Astrocyte (in vitro differentiated cells and primary cell): ENCODE data around the gene PLCL2. TPM values are rescaled to one million over a fixed set of nuclear protein-coding genes. Genes with fewer than 3 reads are reported as not detected.

Experiments used
- DNase-seq: peaks from one replicate; pipeline ENCODE4 v3.0.0-alpha.2; 2010; ENCODE audit warnings: low read depth
- FAIRE-seq: peaks from 2 replicates; lab custom pipeline; 2011; peaks lifted over from hg19 to GRCh38; lab: Jason Lieb, UNC
- H2AFZ ChIP-seq: 2 replicates; pipeline ENCODE4 v1.6.0; 2012; ENCODE audit warnings: low read depth, low read length, inconsistent platforms
- H3K27ac ChIP-seq: 2 replicates; pipeline ENCODE4 v1.5.1; 2011; ENCODE audit warnings: low read depth, low read length, inconsistent platforms
- H3K27me3 ChIP-seq: 2 replicates; pipeline ENCODE4 v1.6.0; 2011; ENCODE audit warnings: low read length, inconsistent platforms; ENCODE audit not compliant: insufficient read depth
- H3K36me3 ChIP-seq: 2 replicates; pipeline ENCODE4 v1.5.1; 2011; ENCODE audit warnings: low read length, inconsistent platforms; ENCODE audit not compliant: insufficient read depth
- H3K4me1 ChIP-seq: 2 replicates; pipeline ENCODE4 v1.5.1; 2011; ENCODE audit warnings: low read length, inconsistent platforms; ENCODE audit not compliant: insufficient read depth
- H3K4me2 ChIP-seq: 2 replicates; pipeline ENCODE4 v1.6.0; 2012; ENCODE audit warnings: low read length, inconsistent platforms
- H3K4me3 ChIP-seq: 2 replicates; pipeline ENCODE4 v1.5.1; 2011; ENCODE audit warnings: low read depth, mild to moderate bottlenecking, low read length, inconsistent platforms; ENCODE audit not compliant: insufficient read depth
- H3K79me2 ChIP-seq: 2 replicates; pipeline ENCODE4 v1.6.0; 2012; ENCODE audit warnings: mild to moderate bottlenecking, low read length, inconsistent platforms; ENCODE audit not compliant: insufficient read depth
- H3K9ac ChIP-seq: 2 replicates; pipeline ENCODE4 v1.6.0; 2012; ENCODE audit warnings: mild to moderate bottlenecking, low read length, inconsistent platforms
- H3K9me3 ChIP-seq: 2 replicates; pipeline ENCODE4 v1.5.1; 2012; ENCODE audit warnings: low read depth, mild to moderate bottlenecking, low read length, inconsistent platforms; ENCODE audit not compliant: insufficient read depth
- H4K20me1 ChIP-seq: 2 replicates; pipeline ENCODE4 v1.6.0; 2012; ENCODE audit warnings: low read length, inconsistent platforms; ENCODE audit not compliant: insufficient read depth
- H3K27ac Mint-ChIP-seq: one replicate; pipeline ENCODE4 v1.8.0; 2021; ENCODE audit warnings: mild to moderate bottlenecking, mixed read lengths; ENCODE audit not compliant: unreplicated experiment
- H3K27me3 Mint-ChIP-seq: one replicate; pipeline ENCODE4 v1.8.0; 2021; ENCODE audit warnings: low read depth, mixed read lengths; ENCODE audit not compliant: unreplicated experiment
- H3K36me3 Mint-ChIP-seq: one replicate; pipeline ENCODE4 v1.8.0; 2021; ENCODE audit warnings: low read depth, mixed read lengths; ENCODE audit not compliant: unreplicated experiment
- H3K4me1 Mint-ChIP-seq: one replicate; pipeline ENCODE4 v1.8.0; 2021; ENCODE audit warnings: low read depth, mixed read lengths; ENCODE audit not compliant: unreplicated experiment
- H3K4me3 Mint-ChIP-seq: one replicate; pipeline ENCODE4 v1.8.0; 2021; ENCODE audit warnings: mild to moderate bottlenecking, moderate library complexity, mixed read lengths; ENCODE audit not compliant: unreplicated experiment
- H3K9me3 Mint-ChIP-seq: one replicate; pipeline ENCODE4 v1.8.0; 2021; ENCODE audit warnings: mild to moderate bottlenecking, mixed read lengths; ENCODE audit not compliant: unreplicated experiment
- EZH2 ChIP-seq: IDR thresholded peaks from 2 replicates; pipeline ENCODE4 v1.6.1; 2012; ENCODE audit warnings: mild to moderate bottlenecking, low read length, inconsistent platforms; ENCODE audit not compliant: insufficient read depth
- total RNA-seq: library from RNA; stranded (reverse); gene quantifications from 2 replicates; pipeline ENCODE4 v1.2.1, GENCODE V29; 2021
- TF ChIP-seq, protein P1 (sequence below): IDR thresholded peaks from 2 replicates; pipeline ENCODE4 v1.5.1; 2011; ENCODE audit warnings: low read depth, mild to moderate bottlenecking, inconsistent platforms, low read length, moderate library complexity; ENCODE audit not compliant: insufficient read depth

The PLCL2 gene
- total RNA-seq, 1 donor from 2014 or later = 3.9 TPM

DNA sequence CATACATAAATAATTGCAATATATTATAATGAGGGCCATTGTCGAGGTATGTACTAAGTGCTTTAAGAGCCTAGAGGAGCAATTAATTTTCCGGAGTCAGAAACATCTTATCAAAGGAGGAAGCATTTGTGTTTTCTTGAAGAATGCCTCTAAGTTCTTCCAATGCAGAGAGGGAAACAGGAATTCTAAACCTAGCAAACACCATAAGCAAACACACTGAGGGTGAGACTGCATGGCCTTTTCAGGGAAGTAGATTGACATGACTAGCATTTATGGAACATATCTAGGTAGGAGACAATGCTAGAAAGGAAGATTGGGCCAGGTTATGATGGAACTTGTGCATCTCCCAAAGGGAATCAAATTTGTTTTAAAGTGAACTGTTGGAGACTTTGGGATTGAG lies 7.2 kb upstream of the PLCL2 start:
- no peaks in the 10 kb centered on the region for H4K20me1 ChIP-seq
- no peak overlapping the region for H3K4me2 ChIP-seq
- H2AFZ ChIP-seq = no peak overlapping the region
- FAIRE-seq (no peak), DNase-seq (no peak)
- H3K4me1 ChIP-seq = peaks cover 4% of the 10 kb centered on the region
- H3K9me3 Mint-ChIP-seq = no peaks in the 10 kb centered on the region
- H3K27ac Mint-ChIP-seq = no peak overlapping the region
- H3K4me1 Mint-ChIP-seq = peaks cover 2% of the 10 kb centered on the region
- no peak overlapping the region for H3K4me3 Mint-ChIP-seq
- H3K36me3 ChIP-seq = no peaks in the 10 kb centered on the region
- no peaks in the 10 kb centered on the region for H3K27me3 Mint-ChIP-seq
- TF ChIP-seq EZH2 = no peak
- TF ChIP-seq, protein P1, sequence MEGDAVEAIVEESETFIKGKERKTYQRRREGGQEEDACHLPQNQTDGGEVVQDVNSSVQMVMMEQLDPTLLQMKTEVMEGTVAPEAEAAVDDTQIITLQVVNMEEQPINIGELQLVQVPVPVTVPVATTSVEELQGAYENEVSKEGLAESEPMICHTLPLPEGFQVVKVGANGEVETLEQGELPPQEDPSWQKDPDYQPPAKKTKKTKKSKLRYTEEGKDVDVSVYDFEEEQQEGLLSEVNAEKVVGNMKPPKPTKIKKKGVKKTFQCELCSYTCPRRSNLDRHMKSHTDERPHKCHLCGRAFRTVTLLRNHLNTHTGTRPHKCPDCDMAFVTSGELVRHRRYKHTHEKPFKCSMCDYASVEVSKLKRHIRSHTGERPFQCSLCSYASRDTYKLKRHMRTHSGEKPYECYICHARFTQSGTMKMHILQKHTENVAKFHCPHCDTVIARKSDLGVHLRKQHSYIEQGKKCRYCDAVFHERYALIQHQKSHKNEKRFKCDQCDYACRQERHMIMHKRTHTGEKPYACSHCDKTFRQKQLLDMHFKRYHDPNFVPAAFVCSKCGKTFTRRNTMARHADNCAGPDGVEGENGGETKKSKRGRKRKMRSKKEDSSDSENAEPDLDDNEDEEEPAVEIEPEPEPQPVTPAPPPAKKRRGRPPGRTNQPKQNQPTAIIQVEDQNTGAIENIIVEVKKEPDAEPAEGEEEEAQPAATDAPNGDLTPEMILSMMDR = no peak
- H3K36me3 Mint-ChIP-seq = no peaks in the 10 kb centered on the region
- no peak overlapping the region for H3K27ac ChIP-seq
- H3K27me3 ChIP-seq = no peaks in the 10 kb centered on the region
- H3K9me3 ChIP-seq = no peaks in the 10 kb centered on the region
- H3K9ac ChIP-seq = no peak overlapping the region
- no peaks in the 10 kb centered on the region for H3K79me2 ChIP-seq
- H3K4me3 ChIP-seq = no peak overlapping the region

DNA sequence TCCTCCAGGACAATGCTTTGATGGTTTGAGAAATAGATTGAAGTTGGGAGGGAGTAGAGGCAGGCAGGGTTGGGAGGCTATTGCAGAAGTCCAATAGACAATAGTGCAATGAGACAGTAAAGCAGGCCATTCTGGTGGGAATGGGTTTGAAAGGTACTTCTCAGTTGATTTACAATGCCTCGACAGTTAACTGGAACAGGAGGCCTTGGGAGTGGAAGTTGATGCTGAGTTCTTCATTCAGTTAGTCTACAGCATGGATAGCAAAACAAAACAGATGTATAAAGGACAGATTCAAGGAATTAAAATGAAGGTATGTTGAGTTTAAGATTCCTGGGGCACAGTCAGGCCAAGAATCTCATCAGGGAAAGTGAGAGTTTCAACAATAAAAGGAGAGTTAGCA lies 6.8 kb upstream of the PLCL2 start:
- H3K79me2 ChIP-seq = no peaks in the 10 kb centered on the region
- Mint-ChIP-seq H3K4me3 (no peak overlapping the region), H3K27ac (no peak overlapping the region), H3K27me3 (no peaks in the 10 kb centered on the region), H3K9me3 (no peaks in the 10 kb centered on the region), H3K36me3 (no peaks in the 10 kb centered on the region), H3K4me1 (peaks cover under 1% of the 10 kb centered on the region)
- H3K27me3 ChIP-seq = no peaks in the 10 kb centered on the region
- no peak for TF ChIP-seq EZH2
- TF ChIP-seq, protein P1 = no peak
- H3K9me3 ChIP-seq = no peaks in the 10 kb centered on the region
- no peak overlapping the region for H3K4me2 ChIP-seq
- no peak overlapping the region for H3K9ac ChIP-seq
- no peak overlapping the region for H3K27ac ChIP-seq
- FAIRE-seq (no peak), DNase-seq (no peak)
- H2AFZ ChIP-seq = no peak overlapping the region
- no peaks in the 10 kb centered on the region for H4K20me1 ChIP-seq
- no peak overlapping the region for H3K4me3 ChIP-seq
- no peaks in the 10 kb centered on the region for H3K36me3 ChIP-seq
- H3K4me1 ChIP-seq = peaks cover under 1% of the 10 kb centered on the region

DNA sequence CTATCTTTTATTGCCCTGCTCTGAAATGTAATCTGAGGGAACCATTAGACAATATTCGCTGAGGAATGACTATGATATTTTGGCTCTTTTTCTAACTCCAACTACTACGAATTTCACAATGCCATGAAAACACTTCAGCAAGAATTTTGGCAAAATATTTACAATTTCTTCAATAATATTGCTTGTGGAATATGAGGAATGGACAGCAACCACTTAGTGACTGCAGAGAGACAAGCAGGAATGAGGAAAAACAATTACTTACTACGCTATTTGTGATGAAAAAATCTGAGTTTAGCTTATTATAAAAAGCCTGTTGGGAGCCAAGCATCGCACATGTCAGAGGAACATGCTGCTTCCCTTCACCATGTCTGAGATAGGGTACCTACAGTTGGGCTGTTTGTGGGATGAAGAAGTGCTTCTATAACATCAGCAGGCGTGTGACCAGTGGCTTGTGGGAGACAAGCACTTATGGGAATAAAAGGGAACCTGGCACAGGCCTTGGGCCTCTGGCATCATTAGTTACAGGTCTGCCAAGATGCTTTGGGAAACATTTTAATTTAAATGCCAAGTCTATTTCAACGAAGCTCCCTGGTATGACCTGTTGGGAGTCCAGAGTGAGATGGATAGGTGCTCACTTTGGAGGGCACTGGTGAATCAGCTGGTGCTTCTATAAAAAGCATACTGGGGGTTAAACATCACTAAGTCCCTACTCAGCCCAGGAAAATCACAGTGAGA lies 2.7 kb upstream of the PLCL2 start:
- Mint-ChIP-seq H3K27ac (peak overlapping the region; percentile 23), H3K4me1 (peaks cover 3% of the 10 kb centered on the region), H3K4me3 (peak overlapping the region; percentile 55), H3K36me3 (no peaks in the 10 kb centered on the region), H3K9me3 (no peaks in the 10 kb centered on the region), H3K27me3 (no peaks in the 10 kb centered on the region)
- no peak overlapping the region for H3K27ac ChIP-seq
- no peak for TF ChIP-seq EZH2
- TF ChIP-seq, protein P1 = no peak
- no peaks in the 10 kb centered on the region for H3K36me3 ChIP-seq
- H3K4me2 ChIP-seq = no peak overlapping the region
- H2AFZ ChIP-seq = no peak overlapping the region
- H4K20me1 ChIP-seq = no peaks in the 10 kb centered on the region
- no peaks in the 10 kb centered on the region for H3K27me3 ChIP-seq
- H3K79me2 ChIP-seq = peaks cover 10% of the 10 kb centered on the region
- H3K9me3 ChIP-seq = no peaks in the 10 kb centered on the region
- H3K9ac ChIP-seq = no peak overlapping the region
- no peak overlapping the region for H3K4me3 ChIP-seq
- DNase-seq (no peak), FAIRE-seq (no peak)
- peaks cover 12% of the 10 kb centered on the region for H3K4me1 ChIP-seq
